G401 (cell line): ENCODE data around the gene PDE9A. TPM values are rescaled to one million over a fixed set of nuclear protein-coding genes. Genes with fewer than 3 reads are reported as not detected.
"Not testable (repeated sequence)": the region's sequence is repeated elsewhere in the genome, so short reads cannot be mapped to it uniquely, and the experiment has no call there.

Experiments used
- DNase-seq: peaks from one replicate; pipeline ENCODE4 v3.0.0-alpha.2; 2015; ENCODE audit warnings: low spot score
- in situ Hi-C: cut with HindIII; loops from 2 replicates; pipeline ENCODE4 v1.10.0; 2016; ENCODE audit warnings: low sequenced_read_pairs, mixed read lengths
- total RNA-seq: library from RNA; depleted of rRNA; stranded (reverse); fragments of >200 nt; shearing (Covaris generic); gene quantifications from 2 replicates; pipeline ENCODE4 v1.2.3, GENCODE V29; 2014

PDE9A gene
- total RNA-seq, 1 experiment from 2014 or later, result 5.7 TPM

DNA sequence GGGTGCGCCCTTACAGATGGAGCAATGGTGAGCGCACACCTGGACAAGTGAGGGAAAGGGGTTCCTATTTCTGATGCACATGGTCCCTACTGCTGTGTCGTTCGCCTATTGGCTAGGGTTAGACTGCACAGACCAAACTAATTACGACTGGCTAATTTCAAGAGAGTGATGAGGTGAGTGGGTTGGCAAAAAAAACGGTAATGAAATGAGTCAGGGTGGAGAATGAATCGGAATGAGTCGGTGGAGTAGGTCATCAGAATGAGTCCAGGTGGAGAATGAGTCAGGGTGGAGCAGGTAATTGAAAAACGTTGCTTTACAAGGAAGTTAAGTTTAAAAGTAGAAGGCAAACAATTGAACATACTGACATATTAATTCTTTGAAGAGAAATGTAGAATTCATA is 146.1 kb downstream of the PDE9A start:
- no peak for DNase-seq
- in situ Hi-C loops, result no loop called here

GRCh38 chr21:42799948-42800347 is 146.5 kb downstream of the PDE9A start:
- in situ Hi-C loops, result no loop called here

GRCh38 chr21:42801616-42802015 is 148.2 kb downstream of the PDE9A start:
- in situ Hi-C loops, DNase-seq: not testable (repeated sequence)

More at GRCh38 chr21:42799948-42800347, 146.5 kb downstream of the PDE9A start:
- DNase-seq, result no peak

DNA sequence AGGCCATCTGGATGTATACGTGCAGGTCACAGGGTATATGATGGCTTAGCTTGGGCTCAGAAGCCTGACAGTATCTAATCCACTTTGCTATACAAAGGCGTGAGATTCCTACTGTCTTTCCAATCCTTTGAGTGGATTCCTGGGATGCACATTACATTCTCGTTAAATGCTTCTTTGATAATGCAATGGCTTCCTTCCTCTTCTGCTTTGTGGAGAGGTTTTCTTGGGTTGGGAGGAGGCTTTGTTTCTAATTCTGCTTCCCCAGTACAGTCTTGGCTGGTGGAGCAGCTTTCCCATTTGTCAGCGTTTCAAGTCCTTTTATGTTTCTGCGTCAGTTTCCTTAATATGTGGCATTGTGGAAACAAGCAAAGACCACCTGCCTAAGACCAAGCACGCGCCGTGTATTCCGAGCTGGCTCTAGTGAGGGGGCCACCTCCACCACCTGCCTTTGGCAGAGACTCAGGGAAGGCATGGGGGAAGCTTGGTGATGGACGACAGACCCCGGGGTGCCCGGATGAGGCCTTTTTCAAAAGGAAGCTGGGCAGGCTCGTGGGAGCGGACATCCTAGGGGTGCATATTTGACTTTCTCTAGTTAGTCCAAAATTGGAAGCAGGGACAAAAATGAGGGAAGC is 153.2 kb downstream of the PDE9A start:
- in situ Hi-C loops, result no loop called here
- DNase-seq, result no peak

DNA sequence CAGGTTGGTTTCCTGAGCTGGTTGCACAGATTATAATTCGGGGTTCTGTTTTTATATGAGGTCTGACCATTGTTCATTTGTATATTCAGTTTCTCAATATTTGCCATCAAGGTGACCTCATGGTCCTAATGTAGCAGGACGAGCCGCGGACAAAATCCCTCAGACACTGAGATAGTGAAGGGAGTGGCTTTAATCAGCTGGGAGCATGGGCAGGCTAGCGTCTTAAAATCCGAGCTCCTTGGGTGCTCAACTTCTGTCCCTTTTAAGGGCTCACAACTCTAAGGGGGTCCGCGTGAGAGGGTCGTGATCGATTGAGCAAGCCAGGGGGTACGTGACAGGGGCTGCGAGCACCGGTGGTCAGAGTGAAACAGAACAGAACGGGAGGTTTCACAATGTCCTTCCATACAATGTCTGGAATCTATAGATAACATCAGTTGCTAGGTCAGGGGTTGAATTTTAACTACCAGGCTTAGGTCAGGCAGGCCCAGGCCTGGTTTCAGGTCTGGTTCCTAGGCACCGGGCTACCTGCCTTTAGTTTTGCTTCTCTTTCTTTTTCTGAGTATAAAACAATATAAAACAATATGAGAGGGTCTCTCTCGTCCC is 154.0 kb downstream of the PDE9A start:
- DNase-seq, in situ Hi-C loops: not testable (repeated sequence)

DNA sequence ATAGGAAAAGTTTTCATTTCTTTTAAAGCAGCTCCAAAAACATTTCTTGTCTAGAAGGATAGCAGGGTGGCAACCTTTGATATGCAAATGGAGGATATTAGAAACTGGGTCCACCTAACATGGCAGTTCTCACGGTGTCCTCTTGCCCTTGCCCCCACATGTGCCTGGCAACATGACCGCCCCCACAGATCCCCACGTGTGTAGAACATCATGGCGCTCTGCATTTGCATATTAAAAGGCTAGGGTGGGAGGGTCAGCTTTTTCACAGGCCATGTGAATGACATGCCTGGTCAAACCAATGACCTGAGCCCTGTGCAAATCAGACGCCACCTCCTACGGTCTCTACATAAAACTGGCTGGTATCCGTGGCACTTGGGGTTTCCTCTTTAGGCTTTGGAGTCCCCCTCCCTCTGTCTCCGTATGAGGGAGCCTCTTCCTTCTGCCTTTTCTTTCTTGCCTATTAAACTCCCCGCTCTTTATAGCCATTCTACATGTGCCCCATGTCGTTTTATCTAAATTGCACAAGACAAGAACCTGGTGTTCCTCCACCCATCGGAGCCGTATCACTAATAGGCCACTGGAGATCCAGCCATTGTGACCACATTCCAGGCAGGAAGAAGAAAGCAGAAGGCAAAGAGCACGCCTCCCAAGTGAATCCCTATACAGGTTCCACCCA is 154.7 kb downstream of the PDE9A start:
- DNase-seq, result no peak
- in situ Hi-C loops, result no loop called here

DNA sequence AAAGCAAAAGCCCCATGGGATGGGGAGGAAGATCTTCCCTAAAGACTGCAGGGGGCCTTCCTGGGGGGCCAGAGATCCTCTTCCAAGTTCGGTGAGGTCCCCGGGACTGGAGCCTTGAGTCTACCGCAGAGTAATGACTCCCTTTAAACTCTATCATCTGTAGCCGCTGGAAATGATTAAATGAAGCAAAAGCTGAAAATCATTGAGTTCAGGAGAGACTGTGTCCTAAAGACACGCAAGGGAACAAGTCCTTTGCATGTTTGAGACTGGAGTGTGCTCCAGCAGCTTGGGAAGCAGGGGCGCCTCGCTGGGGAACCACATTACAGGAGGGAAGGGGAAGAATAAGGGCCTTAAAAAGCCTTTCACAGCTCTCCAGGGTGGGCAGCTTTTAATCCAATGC is 155.8 kb downstream of the PDE9A start:
- in situ Hi-C loops, result no loop called here
- no peak for DNase-seq

- in situ Hi-C loops, result loop anchor here (10.0 kb wide), 1 partner anchor 215 kb away; no protein-coding TSS in a partner anchor
- DNase-seq, result no peak
Observed at GRCh38 chr21:42809577-42810475, 156.4 kb downstream of the PDE9A start.

DNA sequence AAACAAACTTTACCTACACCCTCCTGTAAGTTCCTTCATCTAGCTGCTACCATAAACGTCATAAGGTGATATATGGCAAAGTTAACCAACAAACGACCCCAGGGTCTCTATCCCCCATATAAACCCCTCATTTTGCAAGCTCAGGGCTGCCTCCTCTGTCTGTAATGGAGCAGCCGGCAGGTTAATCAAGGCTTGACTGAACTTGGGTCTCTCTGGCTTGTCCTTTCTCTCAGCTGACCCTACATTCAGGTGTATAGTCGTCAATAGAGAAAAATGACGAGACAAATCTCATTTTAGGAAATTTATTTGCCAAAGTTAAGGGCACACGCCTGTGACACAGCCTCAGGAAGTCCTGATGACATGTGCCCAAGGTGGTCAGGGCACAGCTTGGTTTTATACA is 158.5 kb downstream of the PDE9A start:
- no peak for DNase-seq
- in situ Hi-C loops, result loop anchor here (10.0 kb wide), 1 partner anchor 217 kb away; no protein-coding TSS in a partner anchor

- in situ Hi-C loops, result loop anchor here (10.0 kb wide), 1 partner anchor 218 kb away; no protein-coding TSS in a partner anchor
- DNase-seq, result not testable (repeated sequence)
Observed at GRCh38 chr21:42812528-42813241, 159.3 kb downstream of the PDE9A start.

- DNase-seq, result no peak
- in situ Hi-C loops, result loop anchor here (10.0 kb wide), 1 partner anchor 220 kb away; no protein-coding TSS in a partner anchor
Observed at GRCh38 chr21:42815217-42815616, 161.8 kb downstream of the PDE9A start.

DNA sequence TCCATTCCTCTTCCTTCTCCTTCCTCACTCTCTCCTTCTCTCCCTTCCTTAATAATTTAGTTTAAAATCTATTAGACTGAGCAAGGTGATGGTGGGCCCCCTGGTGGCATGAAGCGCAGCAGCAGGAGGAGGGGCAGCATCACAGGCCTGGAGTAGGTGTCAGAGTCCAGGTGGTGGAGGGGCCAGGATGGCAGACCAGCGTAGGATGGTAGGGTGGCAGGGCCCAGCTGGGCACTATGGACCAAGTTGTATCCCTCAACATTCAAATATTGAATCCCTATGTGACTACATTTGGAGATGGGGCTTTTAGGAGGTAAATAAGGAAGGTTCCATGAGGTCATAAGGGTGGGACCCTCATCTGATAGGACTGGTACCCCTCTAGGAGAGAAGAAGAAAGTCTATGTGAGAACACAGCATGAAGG is 164.9 kb downstream of the PDE9A start:
- peak; percentile 58 for DNase-seq
- in situ Hi-C loops, result loop anchor here (10.0 kb wide), 1 partner anchor 224 kb away; no protein-coding TSS in a partner anchor

- in situ Hi-C loops, result loop anchor here (10.0 kb wide), 1 partner anchor 225 kb away; no protein-coding TSS in a partner anchor
- no peak for DNase-seq
Observed at GRCh38 chr21:42819861-42820615, 166.6 kb downstream of the PDE9A start.

DNA sequence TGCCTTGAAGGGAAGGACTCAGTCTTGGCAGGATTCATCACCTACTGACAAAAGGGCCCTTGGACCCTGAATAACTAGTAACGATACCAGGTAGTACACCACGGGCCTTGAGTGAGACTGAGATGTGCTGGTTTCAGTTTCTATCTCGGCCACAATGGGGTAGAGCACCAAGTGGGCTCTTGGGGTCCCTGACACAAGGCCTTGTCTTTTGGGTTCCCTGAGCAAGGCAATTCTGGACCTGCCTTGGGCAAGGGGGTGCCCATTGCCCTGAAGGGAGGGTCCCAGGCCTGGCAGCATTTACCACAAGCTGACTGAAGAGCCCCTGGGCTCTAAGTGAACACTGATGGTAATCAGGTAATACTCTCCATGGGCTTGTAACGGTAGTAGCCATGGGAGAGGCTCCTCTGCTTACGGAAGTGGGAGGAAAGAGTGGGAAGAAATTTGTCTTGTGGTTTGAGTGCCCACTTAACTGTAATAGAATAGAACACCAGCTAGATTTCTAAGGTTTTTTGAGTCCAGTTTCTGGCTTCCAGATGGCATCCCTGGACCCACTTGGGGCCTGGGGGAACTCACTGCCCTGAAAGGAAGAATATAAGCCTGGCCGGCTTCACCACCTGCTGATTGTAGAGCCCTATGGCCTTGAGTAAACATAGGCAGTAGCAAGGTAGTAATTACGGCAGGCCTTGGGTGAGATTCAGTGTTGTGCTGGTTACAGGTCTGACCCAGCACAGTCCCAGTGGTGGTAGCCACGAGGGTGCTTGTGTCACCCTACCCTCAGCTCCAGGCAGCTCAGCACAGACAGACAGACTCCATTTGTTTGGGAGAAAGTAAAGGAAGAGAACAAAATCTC is 167.4 kb downstream of the PDE9A start:
- in situ Hi-C loops, result no loop called here
- no peak for DNase-seq
